ENCODE measurements around the gene STAT2. TPM values are rescaled to one million over a fixed set of nuclear protein-coding genes. Genes with fewer than 3 reads are reported as not detected.

The STAT2 gene
- polyA plus RNA-seq, 1 donor (not counting 4 experiments of a cell fraction or from before 2014, with no cell fraction given) = 95.8 TPM

GRCh38 chr12:56366948-56367347, 7.0 kb upstream of the STAT2 start:
- FAIRE-seq = no peak
- H3K4me1 ChIP-seq (ENCODE audit: control insufficient read depth, extremely low read depth, insufficient read depth, low read length) = no peaks in the 10 kb centered on the region
- dilution Hi-C loops (cut with MboI; ENCODE audit: extremely low pct_ligation_motif_present, low sequenced_read_pairs) = no loop called here

GRCh38 chr12:56362130-56363059, 2.5 kb upstream of the STAT2 start, which contains the start of gene APOF:
Gene APOF, minus strand, starts transcription at chr12:56362857. Its CDS starts 112 bp downstream, at chr12:56362745.
- no peak within 1 kb of the TSS for H3K4me2 ChIP-seq (ENCODE audit: control insufficient read depth, extremely low read depth, insufficient read depth, low read depth, low read length)
- TF ChIP-seq CTCF (optimal IDR thresholded peaks at IDR 0.05 in 1 of 3, IDR thresholded peaks at IDR 0.05 in 1 of 3, conservative IDR thresholded peaks at IDR 0.05 in 1 of 3; ENCODE audit: extremely low read depth in 1 of 3, insufficient read depth in 2 of 3, low read length in 3 of 3) (no peak), EZH2 (IDR thresholded peaks at IDR 0.05; ENCODE audit: low read length) (no peak)
- no peaks in the 10 kb centered on the region for H3K36me3 ChIP-seq (ENCODE audit: control insufficient read depth in 2 of 2, extremely low read depth in 1 of 2, insufficient read depth in 2 of 2, low read length in 2 of 2)
- H3K27ac ChIP-seq (ENCODE audit: control insufficient read depth, insufficient read depth, low read length) = no peak within 1 kb of the TSS
- no peak within 1 kb of the TSS for H3K4me3 ChIP-seq (ENCODE audit: control insufficient read depth in 2 of 3, extremely low read depth in 1 of 3, insufficient read depth in 2 of 3, low read depth in 1 of 3, low read length in 3 of 3)
- peaks cover 15% of the 10 kb centered on the region for H3K4me1 ChIP-seq (ENCODE audit: control insufficient read depth, extremely low read depth, insufficient read depth, low read length)
- H2AFZ ChIP-seq (ENCODE audit: control insufficient read depth, low read length) = no peak within 1 kb of the TSS
- H4K20me1 ChIP-seq (ENCODE audit: control insufficient read depth, extremely low read depth, insufficient read depth, low read length) = no peaks in the 10 kb centered on the region
- DNase-seq (ENCODE audit: low read depth, low spot score) (no peak), FAIRE-seq (no peak)
- H3K9me3 ChIP-seq (ENCODE audit: control insufficient read depth, low read depth, low read length) = no peaks in the 10 kb centered on the region
- no peaks in the 10 kb centered on the region for H3K27me3 ChIP-seq (ENCODE audit: control insufficient read depth, extremely low read depth, insufficient read depth, low read length)
- H3K9me1 ChIP-seq (ENCODE audit: control insufficient read depth, extremely low read depth, insufficient read depth, low read length) = no peaks in the 10 kb centered on the region
- dilution Hi-C loops (cut with MboI; ENCODE audit: extremely low pct_ligation_motif_present, low sequenced_read_pairs) = no loop called here
- H3K79me2 ChIP-seq (ENCODE audit: control insufficient read depth, insufficient read depth, low read length) = peaks cover 15% of the 10 kb centered on the region
- H3K9ac ChIP-seq (ENCODE audit: control insufficient read depth, extremely low read depth, insufficient read depth, low read length) = no peak within 1 kb of the TSS

More at GRCh38 chr12:56366948-56367347, 7.0 kb upstream of the STAT2 start:
- H3K27ac ChIP-seq (ENCODE audit: control insufficient read depth, insufficient read depth, low read length) = no peak overlapping the region
- H3K36me3 ChIP-seq (ENCODE audit: control insufficient read depth in 2 of 2, extremely low read depth in 1 of 2, insufficient read depth in 2 of 2, low read length in 2 of 2) = no peaks in the 10 kb centered on the region
- H3K9ac ChIP-seq (ENCODE audit: control insufficient read depth, extremely low read depth, insufficient read depth, low read length) = no peak overlapping the region
- no peak for DNase-seq (ENCODE audit: low read depth, low spot score)
- H3K4me2 ChIP-seq (ENCODE audit: control insufficient read depth, extremely low read depth, insufficient read depth, low read depth, low read length) = no peak overlapping the region
- no peak overlapping the region for H2AFZ ChIP-seq (ENCODE audit: control insufficient read depth, low read length)
- no peaks in the 10 kb centered on the region for H3K79me2 ChIP-seq (ENCODE audit: control insufficient read depth, insufficient read depth, low read length)
- H3K27me3 ChIP-seq (ENCODE audit: control insufficient read depth, extremely low read depth, insufficient read depth, low read length) = no peaks in the 10 kb centered on the region
- TF ChIP-seq CTCF (optimal IDR thresholded peaks at IDR 0.05 in 1 of 3, IDR thresholded peaks at IDR 0.05 in 1 of 3, conservative IDR thresholded peaks at IDR 0.05 in 1 of 3; ENCODE audit: extremely low read depth in 1 of 3, insufficient read depth in 2 of 3, low read length in 3 of 3) (no peak), EZH2 (IDR thresholded peaks at IDR 0.05; ENCODE audit: low read length) (no peak)
- no peaks in the 10 kb centered on the region for H4K20me1 ChIP-seq (ENCODE audit: control insufficient read depth, extremely low read depth, insufficient read depth, low read length)
- no peak overlapping the region for H3K4me3 ChIP-seq (ENCODE audit: control insufficient read depth in 2 of 3, extremely low read depth in 1 of 3, insufficient read depth in 2 of 3, low read depth in 1 of 3, low read length in 3 of 3)
- no peaks in the 10 kb centered on the region for H3K9me3 ChIP-seq (ENCODE audit: control insufficient read depth, low read depth, low read length)
- H3K9me1 ChIP-seq (ENCODE audit: control insufficient read depth, extremely low read depth, insufficient read depth, low read length) = no peaks in the 10 kb centered on the region

All from keratinocyte (primary cell).